ENCODE measurements around the gene PCSK6. TPM values are rescaled to one million over a fixed set of nuclear protein-coding genes. Genes with fewer than 3 reads are reported as not detected.

Gene PCSK6
- polyA plus RNA-seq, 1 donor from 2014 or later: 1.1 TPM

- Histone ChIP-seq H3K36me3 (ENCODE audit: insufficient read depth, low read length) (no peaks in the 10 kb centered on the region), H3K9me2 (ENCODE audit: insufficient read depth, low read length) (no peaks in the 10 kb centered on the region), H3K27me3 (ENCODE audit: insufficient read depth, low read depth, low read length) (no peaks in the 10 kb centered on the region), H4K20me1 (ENCODE audit: insufficient read depth) (no peaks in the 10 kb centered on the region), H3K4me2 (ENCODE audit: low read length) (no peak overlapping the region), H3K4me3 (ENCODE audit: low read length) (no peak overlapping the region), H3K9me3 (ENCODE audit: low read length) (no peaks in the 10 kb centered on the region), H3F3A (ENCODE audit: insufficient read depth, low read length, poor library complexity, severe bottlenecking) (no peaks in the 10 kb centered on the region), H3K9ac (ENCODE audit: low read length) (no peak overlapping the region), H3K79me2 (replicated peaks; ENCODE audit: insufficient read depth, low read length) (no peaks in the 10 kb centered on the region), H2AFZ (ENCODE audit: low read depth, low read length) (no peak overlapping the region), H3K27ac (ENCODE audit: low read length) (no peak overlapping the region)
- TF ChIP-seq EP300 (conservative IDR thresholded peaks at IDR 0.05; ENCODE audit: poor library complexity, severe bottlenecking) (no peak), TAF1 (IDR thresholded peaks at IDR 0.05; ENCODE audit: low read depth) (no peak), CTCF (IDR thresholded peaks at IDR 0.05; ENCODE audit: poor library complexity, severe bottlenecking) (no peak), POLR2AphosphoS5 (IDR thresholded peaks at IDR 0.05) (no peak), RAD21 (conservative IDR thresholded peaks at IDR 0.05) (no peak), MXI1 (conservative IDR thresholded peaks at IDR 0.05; ENCODE audit: poor library complexity, severe bottlenecking) (no peak), SMC3 (conservative IDR thresholded peaks at IDR 0.05; ENCODE audit: poor library complexity) (no peak), EZH2 (IDR thresholded peaks at IDR 0.05; ENCODE audit: borderline replicate concordance, insufficient read depth, low read length, poor library complexity, severe bottlenecking) (no peak), REST (IDR thresholded peaks at IDR 0.05; ENCODE audit: borderline replicate concordance) (no peak)
These were observed 179.0 kb downstream of the PCSK6 start for GRCh38 chr15:101310508-101310907.

GRCh38 chr15:101310161-101310480, 179.4 kb downstream of the PCSK6 start:
- H2AFZ ChIP-seq (ENCODE audit: low read depth, low read length): no peak overlapping the region
- no peak overlapping the region for H3K4me3 ChIP-seq (ENCODE audit: low read length)
- H3K9me2 ChIP-seq (ENCODE audit: insufficient read depth, low read length): no peaks in the 10 kb centered on the region
- TF ChIP-seq MXI1 (conservative IDR thresholded peaks at IDR 0.05; ENCODE audit: poor library complexity, severe bottlenecking): no peak
- TF ChIP-seq TAF1 (IDR thresholded peaks at IDR 0.05; ENCODE audit: low read depth): no peak
- TF ChIP-seq REST (IDR thresholded peaks at IDR 0.05; ENCODE audit: borderline replicate concordance): no peak
- TF ChIP-seq EP300 (conservative IDR thresholded peaks at IDR 0.05; ENCODE audit: poor library complexity, severe bottlenecking): no peak
- H3F3A ChIP-seq (ENCODE audit: insufficient read depth, low read length, poor library complexity, severe bottlenecking): no peaks in the 10 kb centered on the region
- H3K27ac ChIP-seq (ENCODE audit: low read length): no peak overlapping the region
- no peak overlapping the region for H3K9ac ChIP-seq (ENCODE audit: low read length)
- no peaks in the 10 kb centered on the region for H3K79me2 ChIP-seq (replicated peaks; ENCODE audit: insufficient read depth, low read length)
- no peaks in the 10 kb centered on the region for H3K27me3 ChIP-seq (ENCODE audit: insufficient read depth, low read depth, low read length)
- no peaks in the 10 kb centered on the region for H3K36me3 ChIP-seq (ENCODE audit: insufficient read depth, low read length)
- no peak overlapping the region for H3K4me2 ChIP-seq (ENCODE audit: low read length)
- H3K9me3 ChIP-seq (ENCODE audit: low read length): no peaks in the 10 kb centered on the region
- H4K20me1 ChIP-seq (ENCODE audit: insufficient read depth): no peaks in the 10 kb centered on the region

All from neural cell (in vitro differentiated cells).